Endothelial cell of umbilical vein (primary cell): ENCODE results near the gene TASOR.

ENCODE experiments used
- EZH2 ChIP-seq: IDR thresholded peaks from 2 replicates; pipeline ENCODE4 v1.6.1; 2012; ENCODE audit warnings: borderline replicate concordance, low read depth, mild to moderate bottlenecking, moderate library complexity, low read length, inconsistent platforms; ENCODE audit not compliant: severe bottlenecking
- MYC ChIP-seq: IDR thresholded peaks from one replicate; pipeline ENCODE4 v1.6.1; 2011; ENCODE audit warnings: mild to moderate bottlenecking, low read depth, low read length
- POLR2A ChIP-seq: IDR thresholded peaks from 2 replicates; pipeline ENCODE4 v1.6.1; 2012; ENCODE audit warnings: low read depth, mild to moderate bottlenecking, control low read depth, low read length
- POLR2AphosphoS5 ChIP-seq: IDR thresholded peaks from 2 replicates; pipeline ENCODE4 v1.6.1; 2012; ENCODE audit warnings: low read depth, mild to moderate bottlenecking, control low read depth, low read length, moderate library complexity; ENCODE audit not compliant: insufficient read depth
- TF ChIP-seq, protein P1 (sequence below), 2 donors: IDR thresholded peaks; 1 replicate in 1 of 2; 2 replicates in 1 of 2; pipeline ENCODE4 v1.5.1; 2011; ENCODE audit warnings: low read length in 2 of 2, mild to moderate bottlenecking in 2 of 2, moderate library complexity in 2 of 2, control low read depth in 1 of 2, inconsistent platforms in 1 of 2, low read depth in 1 of 2; ENCODE audit not compliant: insufficient read depth in 1 of 2; ENCODE audit errors: extremely low read depth in 1 of 2

DNA sequence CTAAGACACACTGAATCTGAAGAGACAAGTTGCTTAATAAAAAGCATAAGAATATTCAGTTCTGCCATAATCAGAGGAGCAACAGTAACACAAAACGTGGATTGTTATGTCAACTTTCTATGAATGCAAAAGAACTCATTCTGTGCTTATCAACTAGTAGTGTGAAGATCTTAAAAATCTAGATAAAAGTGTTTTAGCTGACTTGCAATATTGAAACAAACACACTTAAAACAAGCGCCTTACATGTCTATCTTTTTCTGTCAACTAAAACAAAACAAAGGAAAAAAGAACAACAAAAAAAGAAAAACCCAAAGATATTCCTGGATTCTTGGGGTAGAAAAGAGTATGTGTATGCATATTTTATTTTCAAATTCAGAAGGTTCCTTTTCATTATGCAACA lies 37.7 kb downstream of the TASOR start:
- TF ChIP-seq POLR2A (no peak), POLR2AphosphoS5 (no peak), MYC (no peak), EZH2 (no peak)
- TF ChIP-seq, protein P1, sequence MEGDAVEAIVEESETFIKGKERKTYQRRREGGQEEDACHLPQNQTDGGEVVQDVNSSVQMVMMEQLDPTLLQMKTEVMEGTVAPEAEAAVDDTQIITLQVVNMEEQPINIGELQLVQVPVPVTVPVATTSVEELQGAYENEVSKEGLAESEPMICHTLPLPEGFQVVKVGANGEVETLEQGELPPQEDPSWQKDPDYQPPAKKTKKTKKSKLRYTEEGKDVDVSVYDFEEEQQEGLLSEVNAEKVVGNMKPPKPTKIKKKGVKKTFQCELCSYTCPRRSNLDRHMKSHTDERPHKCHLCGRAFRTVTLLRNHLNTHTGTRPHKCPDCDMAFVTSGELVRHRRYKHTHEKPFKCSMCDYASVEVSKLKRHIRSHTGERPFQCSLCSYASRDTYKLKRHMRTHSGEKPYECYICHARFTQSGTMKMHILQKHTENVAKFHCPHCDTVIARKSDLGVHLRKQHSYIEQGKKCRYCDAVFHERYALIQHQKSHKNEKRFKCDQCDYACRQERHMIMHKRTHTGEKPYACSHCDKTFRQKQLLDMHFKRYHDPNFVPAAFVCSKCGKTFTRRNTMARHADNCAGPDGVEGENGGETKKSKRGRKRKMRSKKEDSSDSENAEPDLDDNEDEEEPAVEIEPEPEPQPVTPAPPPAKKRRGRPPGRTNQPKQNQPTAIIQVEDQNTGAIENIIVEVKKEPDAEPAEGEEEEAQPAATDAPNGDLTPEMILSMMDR (IDR thresholded peaks at IDR 0.05; ENCODE audit: extremely low read depth in 1 of 2, insufficient read depth in 1 of 2, low read depth in 1 of 2, low read length in 2 of 2) = no peak
